Stimulated activated effector memory CD8-positive, alpha-beta T cell treated with anti-CD3 and anti-CD28 coated beads, Interleukin-12 subunit alpha, Interleukin-12 subunit beta, amount 100 ng/mL, for 72 hours (primary cell): Measurements from ENCODE around the gene ISM1.

ENCODE experiments used
- ATAC-seq: fragments of 150-1000 bp; cut with Tn5 transposase; 2 replicates; pipeline ENCODE4 v1.10.0; 2021
- DNase-seq, 2 donors: peaks; one replicate each; pipeline ENCODE4 v3.0.0; 2021 to 2022; ENCODE audit warnings: low spot score in 2 of 2
- H3K27ac Mint-ChIP-seq: one replicate; pipeline ENCODE4 v1.8.0; 2022; ENCODE audit warnings: mild to moderate bottlenecking, mixed read lengths
- H3K36me3 Mint-ChIP-seq: one replicate; pipeline ENCODE4 v1.8.0; 2022; ENCODE audit warnings: mild to moderate bottlenecking, mixed read lengths
- H3K4me1 Mint-ChIP-seq: one replicate; pipeline ENCODE4 v1.8.0; 2022; ENCODE audit warnings: mixed read lengths
- H3K4me3 Mint-ChIP-seq: one replicate; pipeline ENCODE4 v1.8.0; 2022; ENCODE audit warnings: mild to moderate bottlenecking, mixed read lengths
- H3K9me3 Mint-ChIP-seq: one replicate; pipeline ENCODE4 v1.8.0; 2022; ENCODE audit warnings: mixed read lengths

Gene ISM1

GRCh38 chr20:13325033-13325432 lies 104.0 kb downstream of the ISM1 start:
- DNase-seq (no peak), ATAC-seq (no peak)
- no peak overlapping the region for H3K4me3 Mint-ChIP-seq

GRCh38 chr20:13325796-13326340 lies 104.8 kb downstream of the ISM1 start:
- Mint-ChIP-seq H3K27ac (no peak overlapping the region), H3K9me3 (no peaks in the 10 kb centered on the region), H3K4me1 (no peaks in the 10 kb centered on the region), H3K4me3 (no peak overlapping the region), H3K36me3 (no peaks in the 10 kb centered on the region)
- ATAC-seq (no peak), DNase-seq (no peak)

More at GRCh38 chr20:13325033-13325432, 104.0 kb downstream of the ISM1 start:
- Mint-ChIP-seq H3K27ac (no peak overlapping the region), H3K4me1 (no peaks in the 10 kb centered on the region), H3K36me3 (no peaks in the 10 kb centered on the region), H3K9me3 (no peaks in the 10 kb centered on the region)

GRCh38 chr20:13331536-13331935 lies 110.5 kb downstream of the ISM1 start:
- Mint-ChIP-seq H3K36me3 (no peaks in the 10 kb centered on the region), H3K9me3 (peaks cover 6% of the 10 kb centered on the region), H3K27ac (no peak overlapping the region), H3K4me3 (no peak overlapping the region), H3K4me1 (no peaks in the 10 kb centered on the region)
- no peak for ATAC-seq
- no peak for DNase-seq

- peaks cover 6% of the 10 kb centered on the region for H3K9me3 Mint-ChIP-seq
- H3K36me3 Mint-ChIP-seq: no peaks in the 10 kb centered on the region
- ATAC-seq (no peak), DNase-seq (no peak)
- H3K4me3 Mint-ChIP-seq: no peak overlapping the region
- H3K27ac Mint-ChIP-seq: no peak overlapping the region
- no peaks in the 10 kb centered on the region for H3K4me1 Mint-ChIP-seq
Observed at GRCh38 chr20:13333036-13333435, 112.0 kb downstream of the ISM1 start.

GRCh38 chr20:13333793-13334192 lies 112.7 kb downstream of the ISM1 start:
- no peak for DNase-seq
- Mint-ChIP-seq H3K4me1 (no peaks in the 10 kb centered on the region), H3K9me3 (peaks cover 6% of the 10 kb centered on the region), H3K4me3 (no peak overlapping the region), H3K27ac (no peak overlapping the region), H3K36me3 (no peaks in the 10 kb centered on the region)
- ATAC-seq: no peak

- H3K4me3 Mint-ChIP-seq: no peak overlapping the region
- peaks cover 6% of the 10 kb centered on the region for H3K9me3 Mint-ChIP-seq
- no peak for ATAC-seq
- H3K36me3 Mint-ChIP-seq: no peaks in the 10 kb centered on the region
- DNase-seq: no peak
- H3K4me1 Mint-ChIP-seq: no peaks in the 10 kb centered on the region
- no peak overlapping the region for H3K27ac Mint-ChIP-seq
Observed at GRCh38 chr20:13336308-13337089, 115.4 kb downstream of the ISM1 start.

GRCh38 chr20:13337090-13337784 lies 116.2 kb downstream of the ISM1 start:
- DNase-seq: no peak
- no peak for ATAC-seq
- no peak overlapping the region for H3K27ac Mint-ChIP-seq
- H3K36me3 Mint-ChIP-seq: no peaks in the 10 kb centered on the region
- H3K4me3 Mint-ChIP-seq: no peak overlapping the region
- H3K9me3 Mint-ChIP-seq: peaks cover 6% of the 10 kb centered on the region
- no peaks in the 10 kb centered on the region for H3K4me1 Mint-ChIP-seq

GRCh38 chr20:13338097-13338661 lies 117.1 kb downstream of the ISM1 start:
- Mint-ChIP-seq H3K27ac (no peak overlapping the region), H3K4me3 (no peak overlapping the region), H3K4me1 (no peaks in the 10 kb centered on the region), H3K36me3 (no peaks in the 10 kb centered on the region), H3K9me3 (peaks cover 6% of the 10 kb centered on the region)
- ATAC-seq (no peak), DNase-seq (no peak)

- Mint-ChIP-seq H3K36me3 (no peaks in the 10 kb centered on the region), H3K9me3 (peaks cover 6% of the 10 kb centered on the region), H3K4me3 (no peak overlapping the region), H3K27ac (no peak overlapping the region), H3K4me1 (no peaks in the 10 kb centered on the region)
- no peak for DNase-seq
- no peak for ATAC-seq
Observed at GRCh38 chr20:13338999-13339411, 117.9 kb downstream of the ISM1 start.

- Mint-ChIP-seq H3K27ac (no peak overlapping the region), H3K4me1 (no peaks in the 10 kb centered on the region), H3K9me3 (peaks cover 8% of the 10 kb centered on the region), H3K4me3 (no peak overlapping the region), H3K36me3 (no peaks in the 10 kb centered on the region)
- no peak for ATAC-seq
- no peak for DNase-seq
Observed at GRCh38 chr20:13340088-13340487, 119.0 kb downstream of the ISM1 start.

GRCh38 chr20:13341737-13342393 lies 120.8 kb downstream of the ISM1 start:
- Mint-ChIP-seq H3K27ac (no peak overlapping the region), H3K36me3 (no peaks in the 10 kb centered on the region), H3K4me3 (no peak overlapping the region), H3K9me3 (peaks cover 4% of the 10 kb centered on the region), H3K4me1 (no peaks in the 10 kb centered on the region)
- DNase-seq: no peak
- ATAC-seq: peak; percentile 21

GRCh38 chr20:13342469-13343242 lies 121.6 kb downstream of the ISM1 start:
- no peak for ATAC-seq
- Mint-ChIP-seq H3K36me3 (no peaks in the 10 kb centered on the region), H3K27ac (no peak overlapping the region), H3K9me3 (peaks cover 4% of the 10 kb centered on the region), H3K4me1 (no peaks in the 10 kb centered on the region), H3K4me3 (no peak overlapping the region)
- DNase-seq: no peak

GRCh38 chr20:13344671-13345070 lies 123.6 kb downstream of the ISM1 start:
- H3K27ac Mint-ChIP-seq: no peak overlapping the region
- H3K4me3 Mint-ChIP-seq: no peak overlapping the region
- ATAC-seq (no peak), DNase-seq (no peak)
- H3K4me1 Mint-ChIP-seq: no peaks in the 10 kb centered on the region
- no peaks in the 10 kb centered on the region for H3K36me3 Mint-ChIP-seq
- H3K9me3 Mint-ChIP-seq: peaks cover 4% of the 10 kb centered on the region

- no peaks in the 10 kb centered on the region for H3K4me1 Mint-ChIP-seq
- peaks cover 4% of the 10 kb centered on the region for H3K9me3 Mint-ChIP-seq
- ATAC-seq (no peak), DNase-seq (no peak)
- H3K36me3 Mint-ChIP-seq: no peaks in the 10 kb centered on the region
- no peak overlapping the region for H3K4me3 Mint-ChIP-seq
- no peak overlapping the region for H3K27ac Mint-ChIP-seq
Observed at GRCh38 chr20:13348311-13349234, 127.5 kb downstream of the ISM1 start.
